GM04504 (cell line): ENCODE data around the gene ACSM6.

Experiments used
- DNase-seq: peaks from one replicate; pipeline ENCODE4 v3.0.0-alpha.2; 2012; ENCODE audit warnings: low read depth

Gene ACSM6

DNA sequence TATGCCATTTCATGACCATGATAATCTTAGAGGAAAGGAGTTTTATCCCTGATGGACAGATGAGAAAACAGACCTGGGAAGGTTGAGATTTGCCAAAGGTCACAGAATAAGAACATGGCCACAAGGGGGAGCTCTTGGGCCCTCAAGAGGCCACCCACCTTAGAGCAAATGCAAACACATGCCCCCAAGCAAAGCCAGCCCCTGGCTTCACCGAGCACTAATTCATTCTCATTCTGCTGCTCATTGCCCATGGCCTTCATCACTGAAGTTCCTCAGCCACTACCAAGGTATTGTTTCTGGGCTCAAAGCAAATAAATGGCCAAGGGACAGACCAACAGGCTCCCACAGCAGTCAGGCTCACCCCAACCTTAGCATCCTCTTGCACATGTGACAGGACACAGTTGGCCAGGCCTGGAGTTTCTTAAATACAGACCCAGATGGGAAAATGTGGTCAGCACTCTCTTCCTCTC is 52.6 kb downstream of the ACSM6 start:
- DNase-seq: no peak

DNA sequence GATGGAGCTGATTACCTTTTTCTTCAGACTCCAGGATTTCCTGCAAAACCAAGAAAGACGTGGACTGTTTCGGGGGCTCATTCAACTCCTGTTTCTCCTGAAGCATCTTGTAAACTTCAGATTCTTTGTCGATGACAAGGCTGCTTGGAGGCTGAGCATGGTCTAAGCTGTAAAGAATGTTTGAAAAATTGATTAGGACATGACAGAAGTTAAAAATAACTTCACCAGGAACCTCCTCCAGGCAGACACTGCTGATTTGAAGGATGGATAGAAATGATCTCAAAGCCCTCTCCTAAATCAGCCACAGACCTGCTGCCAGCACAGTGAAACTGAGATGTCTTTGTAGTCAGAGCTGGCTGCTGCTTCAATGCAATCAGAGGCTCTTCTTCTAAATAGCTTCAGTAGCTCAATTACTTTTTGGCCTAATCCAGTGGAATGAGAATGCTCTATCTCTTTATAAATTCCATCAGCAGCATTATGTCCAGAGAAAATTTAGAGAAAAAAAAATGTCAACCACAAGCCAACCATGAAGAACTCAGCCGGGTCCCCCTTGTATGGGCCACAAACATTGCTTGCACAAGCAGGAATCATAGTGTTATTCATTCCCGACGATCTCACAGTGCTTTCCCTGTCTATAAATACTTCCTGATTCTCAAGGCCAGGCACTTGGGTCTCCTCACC is 53.3 kb downstream of the ACSM6 start:
- DNase-seq: no peak

DNA sequence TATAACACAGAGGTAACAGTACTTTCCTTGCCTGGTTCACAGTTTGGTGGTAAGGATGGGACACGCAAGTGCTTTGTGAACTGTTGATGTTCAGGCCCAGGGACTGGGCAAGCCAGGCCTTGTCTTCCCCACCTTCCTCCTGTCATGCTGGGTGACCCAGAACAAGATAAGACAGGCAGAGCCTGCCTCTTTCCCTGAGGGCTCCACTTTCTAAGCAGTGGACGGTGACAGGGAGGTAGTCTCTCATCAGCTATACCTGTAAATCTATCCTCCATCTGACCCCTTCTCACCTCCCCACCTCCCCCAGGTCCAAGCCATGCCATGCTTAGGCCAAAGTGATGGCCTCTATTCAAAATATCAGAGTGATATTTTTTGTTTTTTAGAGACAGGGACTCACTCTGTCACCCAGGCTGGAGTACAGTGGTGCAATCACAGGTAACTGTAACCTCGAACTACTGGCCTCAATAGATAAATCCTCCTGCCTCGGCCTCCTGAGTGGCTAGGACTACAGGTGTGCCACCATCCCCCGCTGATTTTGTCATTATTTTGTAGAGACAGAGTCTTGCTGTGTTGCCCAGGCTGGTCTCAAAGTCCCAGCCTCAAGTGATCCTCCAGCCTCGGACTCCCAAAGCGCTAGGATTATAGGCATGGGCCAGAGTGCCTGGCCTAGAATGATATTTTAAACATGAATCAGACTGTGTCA is 54.0 kb downstream of the ACSM6 start:
- DNase-seq: no peak

DNA sequence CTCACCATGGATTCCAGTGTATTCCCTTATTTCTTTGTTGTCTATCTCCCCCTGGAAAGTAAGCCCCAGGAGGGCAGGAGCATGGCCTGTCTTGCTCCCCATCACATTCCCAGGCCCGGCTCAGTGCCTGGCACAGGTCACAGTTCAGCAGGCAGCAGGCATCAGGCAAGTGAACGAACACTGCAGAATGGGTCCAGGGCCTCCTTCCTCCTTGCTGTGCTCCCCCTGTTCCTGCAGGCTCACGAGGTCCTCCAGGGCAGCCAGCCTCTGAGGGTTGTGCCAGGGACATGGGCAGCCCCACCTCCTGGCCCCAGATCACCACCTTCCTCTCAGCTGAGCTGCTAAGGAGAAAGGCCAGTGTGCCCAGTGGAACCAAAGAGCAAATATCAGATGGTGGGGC is 55.0 kb downstream of the ACSM6 start:
- no peak for DNase-seq

DNA sequence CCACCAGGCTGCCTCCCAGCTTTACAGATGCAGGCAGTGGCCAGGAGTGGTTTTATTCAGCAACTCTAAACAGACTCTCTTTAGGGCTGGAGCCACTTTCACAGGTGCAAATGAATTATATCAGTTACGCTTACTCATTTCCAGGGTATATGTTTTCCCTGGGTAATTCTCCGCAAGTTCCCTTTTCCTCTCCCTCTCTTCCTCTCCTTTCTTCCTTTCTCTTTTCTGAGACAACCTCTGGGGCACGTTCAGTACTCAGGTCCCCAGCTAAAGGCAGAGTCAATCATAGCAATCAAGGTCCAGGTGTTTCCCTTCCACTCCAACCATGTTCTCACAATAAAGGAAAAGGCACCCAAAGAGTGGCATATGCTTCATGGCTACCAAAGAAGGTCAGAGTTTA is 55.4 kb downstream of the ACSM6 start:
- DNase-seq: no peak

DNA sequence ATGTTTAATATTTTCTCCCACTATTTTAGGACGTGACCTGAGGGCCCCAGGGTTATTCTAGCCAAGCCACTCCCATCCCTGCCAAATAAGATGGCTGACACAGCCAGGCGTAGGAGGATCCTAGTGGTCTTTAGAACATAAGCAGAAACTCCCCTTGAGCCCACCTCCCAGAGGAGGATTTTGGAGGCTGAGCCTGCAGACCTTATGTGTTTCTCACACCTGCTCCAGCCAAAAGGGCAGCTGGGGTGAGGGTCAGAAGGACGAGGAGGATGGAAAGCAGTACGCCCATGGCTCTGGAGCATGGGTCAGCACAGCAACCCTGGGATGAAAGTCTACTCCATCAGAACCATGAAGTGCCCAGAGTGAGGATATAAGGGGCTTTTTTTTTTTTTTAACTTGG is 56.8 kb downstream of the ACSM6 start:
- DNase-seq: no peak

DNA sequence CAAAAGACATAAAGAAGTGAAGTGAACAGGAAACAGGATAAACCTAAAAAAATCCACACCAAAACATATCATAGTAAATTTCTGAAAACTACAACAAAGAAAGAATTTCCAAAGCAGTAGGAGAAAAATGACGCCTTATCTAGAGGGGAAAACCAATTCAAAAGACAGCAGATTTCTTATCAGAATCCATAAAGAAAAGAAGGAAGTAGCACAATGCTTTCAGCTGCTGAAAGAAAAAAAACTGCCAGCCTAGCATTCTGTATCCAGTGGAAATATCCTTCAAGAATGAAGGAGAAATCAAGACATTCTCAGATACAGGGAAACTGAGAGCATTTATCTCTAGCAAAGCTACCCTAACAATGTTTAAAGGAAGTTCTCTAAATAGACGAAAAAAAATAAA is 59.0 kb downstream of the ACSM6 start:
- no peak for DNase-seq

DNA sequence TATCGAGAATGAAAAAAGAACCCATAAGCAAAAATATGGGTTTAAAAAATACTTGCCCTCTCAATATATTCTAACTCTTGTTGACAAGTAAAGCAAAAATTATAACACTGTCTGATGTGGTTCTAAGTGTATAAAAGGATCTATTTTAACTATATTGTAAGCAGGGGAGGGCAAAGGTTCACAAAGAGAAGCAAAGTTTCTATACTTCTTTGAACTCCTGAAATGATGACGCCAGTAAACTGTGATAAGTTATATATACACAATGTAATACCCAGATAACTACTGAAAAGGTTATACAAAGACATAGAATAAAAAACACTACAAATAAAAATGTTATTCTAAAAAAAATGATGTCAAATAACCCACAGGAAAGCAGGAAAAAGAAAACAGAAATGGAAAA is 59.6 kb downstream of the ACSM6 start:
- DNase-seq: no peak

DNA sequence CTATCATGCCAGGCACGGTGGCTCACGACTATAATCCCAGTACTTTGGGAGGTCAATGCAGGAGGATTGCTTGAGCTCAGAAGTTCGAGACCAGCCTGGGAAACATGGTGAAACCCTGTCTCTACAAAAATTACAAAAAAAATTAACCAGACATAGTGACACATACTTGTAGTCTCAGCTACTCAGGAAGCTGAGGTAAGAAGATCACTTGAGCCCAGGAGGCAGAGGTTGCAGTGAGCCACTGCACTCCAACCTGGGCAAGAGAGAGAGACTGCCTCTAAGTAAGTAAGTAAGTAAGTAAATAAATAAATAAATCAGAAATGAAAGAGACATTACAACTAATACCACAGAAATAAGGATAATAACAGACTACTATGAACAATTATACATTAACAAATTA is 60.6 kb downstream of the ACSM6 start:
- DNase-seq: no peak

DNA sequence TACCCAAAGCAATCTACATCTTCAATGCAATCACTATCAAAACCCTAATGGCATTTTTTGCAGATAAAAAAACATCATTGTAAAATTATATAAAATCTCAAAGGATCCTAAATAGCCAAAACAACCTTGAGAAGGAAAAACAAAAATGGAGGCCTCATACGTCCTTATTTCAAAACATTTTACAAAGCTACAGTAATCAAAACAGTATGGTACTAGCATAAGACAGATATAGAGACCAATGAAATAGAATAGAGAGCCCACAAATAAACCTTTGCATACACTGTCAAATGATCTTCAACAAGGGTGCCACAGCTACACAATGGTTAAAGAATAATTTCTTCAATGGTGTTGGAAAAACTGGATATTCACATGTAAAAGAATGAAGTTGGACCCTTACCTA is 62.2 kb downstream of the ACSM6 start:
- no peak for DNase-seq

DNA sequence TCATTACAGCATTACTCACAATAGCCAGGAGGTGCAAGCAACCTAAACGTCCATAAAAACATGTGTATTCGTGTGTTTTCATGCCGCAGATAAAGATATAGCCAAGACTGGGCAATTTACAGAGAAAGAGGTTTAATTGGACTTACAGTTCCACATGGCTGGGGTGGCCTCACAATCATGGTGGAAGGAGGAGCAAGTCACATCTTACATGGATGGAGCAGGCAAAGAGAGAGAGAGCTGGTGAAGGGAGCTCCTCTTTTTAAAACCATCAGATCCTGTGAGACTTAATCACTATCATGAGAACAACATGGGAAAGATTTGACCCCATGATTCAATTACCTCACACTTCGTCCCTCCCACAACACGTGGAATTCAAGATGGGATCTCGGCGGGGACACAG is 63.8 kb downstream of the ACSM6 start:
- DNase-seq: no peak

DNA sequence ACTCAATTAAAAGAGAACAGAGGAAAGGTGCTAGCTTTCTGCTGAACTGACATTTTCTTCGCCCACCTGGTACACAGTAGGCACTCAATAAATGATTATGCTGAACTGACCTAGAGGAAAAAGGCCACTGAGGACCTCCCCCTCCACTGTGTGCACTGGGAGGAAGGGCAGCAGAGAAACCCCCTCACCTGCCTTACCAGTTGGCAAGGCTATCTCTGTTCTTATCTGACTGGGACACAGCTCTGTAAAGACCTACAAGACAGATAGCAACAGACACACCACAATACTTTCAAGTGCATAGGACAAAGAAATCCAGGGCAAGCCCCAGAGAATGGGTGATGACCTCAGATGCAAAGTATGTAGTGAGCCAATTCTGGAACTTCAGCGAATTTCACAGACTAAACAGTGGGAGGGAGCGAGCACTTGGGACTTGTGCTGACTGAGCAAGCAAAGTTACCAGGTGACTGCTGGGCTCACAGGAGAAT is 66.4 kb downstream of the ACSM6 start:
- peak; percentile 78 for DNase-seq

DNA sequence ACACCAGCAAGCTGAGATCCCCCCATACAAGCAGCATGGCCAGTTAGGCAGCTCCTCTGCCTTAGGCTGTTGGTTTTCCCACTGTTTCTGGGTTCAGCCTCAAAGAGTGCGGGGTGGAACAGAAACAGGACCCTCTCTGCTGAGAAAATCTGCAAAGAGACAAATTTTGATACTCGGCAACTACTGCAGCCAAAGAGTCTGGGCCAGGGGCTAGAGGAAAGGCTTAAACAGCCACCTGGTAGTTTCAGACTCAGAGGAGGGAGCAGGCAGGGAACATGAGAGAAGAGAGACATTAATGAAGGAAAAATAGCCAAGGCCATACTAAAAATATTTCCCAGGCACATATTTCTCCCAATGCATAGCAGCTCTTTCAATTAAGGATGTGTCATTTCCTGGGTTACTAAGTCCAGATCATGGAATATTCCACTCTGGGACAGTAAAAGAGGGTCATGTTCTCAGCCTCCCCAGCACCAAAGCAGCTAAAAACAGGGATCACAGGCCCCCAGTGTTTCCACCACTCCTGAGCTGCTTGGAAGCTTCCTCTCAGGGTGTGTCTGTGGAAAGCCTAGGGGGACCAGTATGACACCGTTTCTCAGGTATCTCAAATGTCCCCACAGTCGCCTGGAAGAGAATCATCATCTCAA is 67.0 kb downstream of the ACSM6 start:
- peak; percentile 44 for DNase-seq

DNA sequence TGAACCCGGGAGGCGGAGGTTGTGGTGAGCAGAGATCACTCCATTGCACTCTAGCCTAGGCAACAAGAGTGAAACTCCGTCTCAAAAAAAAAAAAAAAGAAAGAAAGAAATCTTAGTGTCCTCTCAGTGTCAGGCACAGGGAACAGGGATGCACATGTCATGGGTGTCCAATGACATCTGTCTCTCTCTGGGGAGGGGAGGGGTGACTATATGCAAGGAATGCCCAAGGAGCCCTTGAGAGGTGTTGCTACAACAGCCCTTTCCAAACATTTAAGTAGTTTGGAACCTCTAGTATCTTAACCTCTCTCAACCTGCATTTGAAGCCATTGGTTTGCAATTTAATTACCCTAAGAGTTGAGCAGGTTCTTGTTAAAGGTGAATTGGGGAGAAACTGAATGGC is 67.9 kb downstream of the ACSM6 start:
- no peak for DNase-seq

DNA sequence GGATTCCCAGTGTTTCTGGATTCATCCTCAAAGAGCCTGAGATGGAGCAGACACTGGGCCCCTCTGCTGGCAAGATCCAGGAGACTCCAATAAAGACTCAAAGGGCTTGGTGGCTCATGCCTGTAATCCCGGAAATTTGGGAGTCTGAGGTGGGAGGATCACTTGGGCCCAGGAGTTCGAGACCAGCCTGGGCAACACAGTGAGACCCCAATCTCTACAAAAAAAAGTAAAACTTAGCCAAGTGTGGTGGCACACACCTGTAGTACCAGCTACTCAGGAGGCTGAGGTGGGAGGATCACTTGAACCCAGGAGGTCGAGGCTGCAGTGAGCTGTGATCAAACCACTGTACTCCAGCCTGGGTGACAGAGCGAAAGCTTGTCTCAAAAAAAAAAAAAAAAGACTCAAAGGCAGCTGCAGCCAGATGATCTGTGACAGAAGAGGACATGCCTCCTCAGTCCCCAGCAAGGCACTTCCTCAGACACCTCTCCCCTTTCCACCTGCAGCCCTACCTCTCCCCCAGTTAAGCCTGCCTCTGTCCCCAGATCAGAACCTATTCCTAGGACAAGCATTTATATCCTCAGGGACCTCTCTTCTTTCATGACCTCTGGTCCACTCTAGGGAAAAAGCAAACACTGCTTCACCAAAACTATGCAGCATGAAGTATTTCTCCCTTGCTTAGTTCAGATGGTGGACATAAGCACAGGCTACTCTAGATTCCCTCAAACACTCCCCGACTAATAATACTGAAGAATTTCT is 68.9 kb downstream of the ACSM6 start:
- DNase-seq: no peak

DNA sequence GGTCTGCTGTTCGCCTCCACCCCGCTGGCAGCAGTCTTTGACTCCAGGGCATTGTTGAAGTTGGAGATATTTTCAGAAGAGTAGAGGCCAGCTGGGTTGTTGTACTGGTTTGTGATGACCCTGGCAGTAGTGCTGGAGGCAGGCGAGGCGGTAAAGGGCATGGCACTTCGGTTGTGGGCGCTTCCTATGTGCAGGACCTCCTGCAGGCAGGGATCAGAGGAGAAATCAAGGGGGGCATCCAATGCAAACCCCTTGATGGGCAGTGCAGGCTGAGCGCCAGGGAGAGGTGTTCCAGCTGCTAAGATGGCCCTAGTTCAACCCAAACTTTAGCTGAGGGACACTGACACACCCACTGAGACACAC is 69.8 kb downstream of the ACSM6 start:
- DNase-seq: no peak

DNA sequence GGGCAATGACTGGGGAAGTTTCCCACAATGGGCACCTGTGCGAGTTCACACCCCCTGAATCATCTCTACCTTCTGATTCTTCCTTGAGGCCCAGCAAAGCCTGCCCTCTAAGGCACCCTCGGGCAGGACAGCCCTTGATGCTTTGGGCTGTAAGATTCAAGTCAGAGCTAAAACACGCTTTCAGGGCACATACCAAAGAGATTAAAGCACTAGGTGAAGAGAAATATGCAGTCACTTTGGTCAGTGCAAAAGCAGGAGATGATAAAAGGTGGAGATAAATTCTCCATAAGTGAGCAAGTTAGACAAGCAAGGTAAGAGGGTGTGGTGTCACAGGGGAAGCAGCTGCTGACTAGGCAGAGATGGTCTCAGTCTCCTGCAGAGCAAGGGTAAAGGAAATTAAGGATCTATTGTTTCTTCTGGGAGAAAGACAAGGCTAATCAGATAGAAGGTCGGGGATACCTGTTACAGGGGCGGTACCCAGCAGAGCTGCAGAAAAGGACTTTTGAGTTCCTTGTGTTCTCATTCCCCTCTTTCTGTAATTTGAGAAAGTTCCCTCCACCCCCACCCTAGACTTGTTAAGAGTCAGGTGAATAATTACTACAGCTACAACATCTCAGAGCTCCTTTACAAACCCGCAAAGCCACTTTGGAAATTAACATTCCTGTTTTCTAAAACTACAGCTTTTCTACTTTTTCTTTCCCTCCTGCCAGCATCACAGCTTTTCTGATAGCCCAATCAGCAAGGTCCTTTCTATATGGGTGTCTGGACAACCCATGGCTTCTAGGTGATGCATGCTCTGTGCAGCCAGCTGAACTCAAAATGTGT is 70.4 kb downstream of the ACSM6 start:
- DNase-seq: no peak

DNA sequence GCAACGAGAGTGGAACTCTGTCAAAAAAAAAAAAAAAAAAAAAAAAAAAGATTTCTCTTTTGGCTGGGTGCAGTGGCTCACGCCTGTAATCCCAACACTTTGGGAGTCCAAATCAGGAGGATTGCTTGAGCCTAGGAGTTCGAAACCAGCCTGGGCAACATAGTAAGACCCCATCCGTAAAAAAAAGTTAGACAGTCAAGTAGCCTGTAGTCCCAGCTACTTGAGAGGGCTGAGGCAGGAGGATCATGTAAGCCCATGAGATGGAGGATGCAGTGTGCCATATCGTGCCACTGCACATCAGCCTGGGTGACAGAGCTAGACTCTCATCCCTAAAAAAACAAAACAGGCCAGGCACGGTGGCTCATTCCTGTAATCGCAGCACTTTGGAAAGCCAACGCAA is 71.5 kb downstream of the ACSM6 start:
- no peak for DNase-seq

DNA sequence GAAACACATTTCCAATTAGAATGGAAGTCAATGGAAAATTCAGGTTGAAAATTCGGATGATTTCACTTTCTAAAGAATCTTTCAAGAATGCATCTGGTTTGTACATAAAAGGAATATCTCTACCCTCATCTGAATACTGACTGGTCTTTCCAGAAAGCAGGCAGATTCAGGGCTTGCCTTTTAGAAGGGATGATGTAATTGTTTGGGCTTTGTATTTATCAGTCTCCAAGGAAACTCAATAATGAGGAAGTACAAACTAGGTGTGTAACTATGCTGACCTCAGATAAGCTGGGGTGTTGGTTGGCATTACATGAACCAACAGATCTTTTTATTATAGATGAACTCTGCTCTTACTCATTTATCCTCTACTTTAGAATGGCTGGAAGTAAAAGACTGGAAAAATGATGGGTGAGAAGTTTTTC is 72.6 kb downstream of the ACSM6 start:
- DNase-seq: peak; percentile 83

DNA sequence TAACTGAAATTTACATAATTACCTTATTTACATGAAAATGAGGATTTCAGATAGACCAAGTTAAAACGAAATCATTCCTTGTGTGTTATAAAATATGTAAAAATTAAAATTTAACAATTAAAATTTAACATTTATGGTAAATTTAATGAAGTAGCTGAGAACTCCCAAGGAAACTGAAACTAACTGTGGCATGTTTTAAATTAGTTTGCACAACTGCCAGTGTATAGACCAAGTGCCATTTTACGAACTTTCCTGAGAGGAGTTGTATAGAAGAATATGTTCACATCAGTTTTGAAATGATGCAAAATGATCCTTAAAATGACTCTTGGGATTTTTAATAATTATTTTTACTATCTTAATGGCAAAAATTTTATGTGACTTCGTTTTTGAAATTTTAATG is 73.2 kb downstream of the ACSM6 start:
- DNase-seq: no peak

DNA sequence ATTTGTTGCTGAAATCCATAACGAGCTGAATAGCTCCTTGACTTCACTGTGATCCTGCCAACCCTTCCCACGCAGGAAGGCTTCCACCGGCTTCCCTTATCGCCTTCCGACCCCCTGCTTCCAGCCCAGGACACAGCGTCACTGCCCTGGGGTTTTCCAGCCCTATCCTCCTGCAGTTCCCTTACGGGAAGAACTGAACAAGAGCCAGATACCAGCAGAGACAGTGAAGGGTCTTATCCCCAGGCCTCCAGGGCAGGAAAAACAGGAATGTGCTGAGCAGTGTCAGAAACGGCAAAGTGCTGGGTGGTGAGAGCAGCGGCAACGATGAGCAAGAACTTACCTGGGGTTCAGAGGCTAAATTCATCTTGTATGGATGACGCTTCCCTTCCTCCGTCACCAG is 74.4 kb downstream of the ACSM6 start:
- no peak for DNase-seq
